ENCODE measurements around the gene ACER3.
A peak's percentile ranks its signal among the peaks of the same experiment; 100 is the strongest.

The ACER3 gene

DNA sequence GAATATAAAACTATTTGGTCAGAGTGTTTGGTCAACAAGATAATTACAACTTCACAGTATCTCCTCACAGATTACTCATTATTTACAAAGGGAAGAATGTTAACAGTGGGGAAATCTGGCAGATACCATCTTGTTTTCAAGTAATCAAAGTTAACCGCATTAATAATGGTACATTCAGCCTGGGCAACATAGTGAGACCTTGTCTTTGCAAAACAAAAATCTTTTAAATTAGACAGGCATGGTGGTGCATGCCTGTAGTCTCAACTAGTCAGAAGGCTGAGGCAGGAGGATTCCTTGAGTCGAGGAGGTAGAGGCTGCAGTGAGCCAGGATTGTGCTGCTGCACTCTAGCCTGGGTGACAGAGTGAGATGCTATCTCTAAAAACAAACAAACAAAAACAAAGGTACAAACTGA is 78.5 kb downstream of the ACER3 start:
- no peak overlapping the region for H3K4me2 ChIP-seq (ENCODE audit: low read length)
- no peak overlapping the region for H4K8ac ChIP-seq (ENCODE audit: low read depth, low read length)
- no peak overlapping the region for H3K4ac ChIP-seq (ENCODE audit: low read depth, low read length)
- H3K27ac ChIP-seq (ENCODE audit: low read depth, low read length): no peak overlapping the region
- no peak overlapping the region for H3K18ac ChIP-seq (ENCODE audit: low read length)
- H2AK5ac ChIP-seq (ENCODE audit: low read length): no peak overlapping the region
- no peak overlapping the region for H3K14ac ChIP-seq (ENCODE audit: low read length)
- H2AFZ ChIP-seq (ENCODE audit: insufficient read depth, low read length, poor library complexity): no peak overlapping the region
- no peak overlapping the region for H3K23ac ChIP-seq (ENCODE audit: low read length)
- H3K4me3 ChIP-seq (ENCODE audit: low read depth, low read length): no peak overlapping the region
- peaks cover 0 to 2% of the 10 kb centered on the region in 2 experiments for H3K36me3 ChIP-seq (ENCODE audit: control insufficient read depth in 1 of 2, insufficient read depth in 2 of 2, low read length in 2 of 2)
- no peak overlapping the region for H2BK12ac ChIP-seq (ENCODE audit: low read length)
- no peak overlapping the region for H2BK120ac ChIP-seq (ENCODE audit: insufficient read depth, low read length, poor library complexity)
- H4K91ac ChIP-seq (ENCODE audit: low read depth, low read length): no peak overlapping the region
- no peaks in the 10 kb centered on the region for H3K79me2 ChIP-seq (ENCODE audit: control insufficient read depth, insufficient read depth, low read length, poor library complexity)
- H3K4me1 ChIP-seq (ENCODE audit: control insufficient read depth in 1 of 2, insufficient read depth in 2 of 2, low read length in 2 of 2): peaks cover 0 to 5% of the 10 kb centered on the region in 2 experiments
- H3K79me1 ChIP-seq (ENCODE audit: low read length): no peaks in the 10 kb centered on the region
- H3K27me3 ChIP-seq (ENCODE audit: insufficient read depth, low read length): no peaks in the 10 kb centered on the region
- no peak overlapping the region for H4K12ac ChIP-seq (ENCODE audit: low read depth, low read length)
- H2BK5ac ChIP-seq (ENCODE audit: low read depth, low read length, poor library complexity): no peak overlapping the region
- H3K9ac ChIP-seq (ENCODE audit: low read length): no peak overlapping the region
- DNase-seq: peak in 1 of 2 donors; percentile 74
- H3K9me3 ChIP-seq (ENCODE audit: insufficient read depth, low read depth, low read length): peaks cover 3% of the 10 kb centered on the region
- WGBS (ENCODE audit: extremely low coverage, insufficient coverage, insufficient read length): no CpG with 5 or more reads among the region's 2 CpGs

DNA sequence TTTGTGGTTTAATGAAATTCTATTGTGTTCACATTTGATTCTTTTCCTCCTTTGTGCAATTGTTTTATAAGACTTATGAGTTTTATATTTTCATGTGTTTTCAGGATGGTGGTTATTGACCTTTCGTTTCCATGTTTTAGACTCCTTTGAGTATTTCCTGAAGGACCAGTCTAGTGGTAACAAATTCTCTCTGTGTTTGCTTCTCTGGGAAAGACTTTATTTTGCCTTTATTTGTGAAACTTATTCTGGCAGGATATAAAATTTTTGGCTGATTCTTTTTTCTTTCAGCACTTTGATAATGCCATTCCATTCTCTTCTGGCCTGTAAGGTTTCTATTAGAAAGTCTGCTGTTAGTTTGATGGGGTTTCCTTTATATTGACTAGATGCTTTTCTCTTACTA is 83.5 kb downstream of the ACER3 start:
- Histone ChIP-seq H3K4me2 (ENCODE audit: low read length) (no peak overlapping the region), H3K27ac (ENCODE audit: low read depth, low read length) (no peak overlapping the region), H2BK120ac (ENCODE audit: insufficient read depth, low read length, poor library complexity) (no peak overlapping the region), H3K9me3 (ENCODE audit: insufficient read depth, low read depth, low read length) (peaks cover 4% of the 10 kb centered on the region), H3K18ac (ENCODE audit: low read length) (no peak overlapping the region), H3K23ac (ENCODE audit: low read length) (no peak overlapping the region), H3K9ac (ENCODE audit: low read length) (no peak overlapping the region), H3K4ac (ENCODE audit: low read depth, low read length) (no peak overlapping the region), H3K79me1 (ENCODE audit: low read length) (no peaks in the 10 kb centered on the region), H2AK5ac (ENCODE audit: low read length) (no peak overlapping the region), H3K14ac (ENCODE audit: low read length) (no peak overlapping the region), H3K27me3 (ENCODE audit: insufficient read depth, low read length) (no peaks in the 10 kb centered on the region), H3K36me3 (ENCODE audit: control insufficient read depth in 1 of 2, insufficient read depth in 2 of 2, low read length in 2 of 2) (no peaks in the 10 kb centered on the region), H2AFZ (ENCODE audit: insufficient read depth, low read length, poor library complexity) (no peak overlapping the region), H3K4me3 (ENCODE audit: low read depth, low read length) (no peak overlapping the region), H2BK12ac (ENCODE audit: low read length) (no peak overlapping the region), H3K79me2 (ENCODE audit: control insufficient read depth, insufficient read depth, low read length, poor library complexity) (no peaks in the 10 kb centered on the region), H4K91ac (ENCODE audit: low read depth, low read length) (no peak overlapping the region), H4K12ac (ENCODE audit: low read depth, low read length) (no peak overlapping the region), H3K4me1 (ENCODE audit: control insufficient read depth in 1 of 2, insufficient read depth in 2 of 2, low read length in 2 of 2) (no peaks in the 10 kb centered on the region), H4K8ac (ENCODE audit: low read depth, low read length) (no peak overlapping the region), H2BK5ac (ENCODE audit: low read depth, low read length, poor library complexity) (no peak overlapping the region)
- WGBS (ENCODE audit: extremely low coverage, insufficient coverage, insufficient read length): no CpG with 5 or more reads among the region's 1 CpG
- no peak for DNase-seq

DNA sequence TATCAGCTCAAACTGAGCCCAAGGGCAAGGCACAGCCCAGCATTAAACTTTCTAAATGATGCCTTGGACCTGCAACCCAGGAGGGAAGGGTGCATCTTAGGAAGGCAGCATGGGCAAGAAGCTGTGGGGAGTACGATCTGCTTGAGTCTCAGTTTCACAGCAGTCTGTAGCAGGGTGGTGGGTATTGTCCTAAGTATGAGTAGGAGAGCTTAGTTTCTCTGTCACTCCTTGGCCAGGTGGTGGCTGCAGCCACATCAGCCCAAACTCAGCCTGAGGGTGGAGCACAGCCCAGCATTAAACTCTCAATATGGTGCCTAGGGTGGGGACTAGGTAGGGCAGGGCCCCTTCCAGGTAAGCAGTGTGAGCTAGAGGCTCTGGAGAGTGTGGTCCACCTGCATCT is 85.5 kb downstream of the ACER3 start:
- H2BK120ac ChIP-seq (ENCODE audit: insufficient read depth, low read length, poor library complexity): no peak overlapping the region
- H3K18ac ChIP-seq (ENCODE audit: low read length): no peak overlapping the region
- H3K4me1 ChIP-seq (ENCODE audit: control insufficient read depth in 1 of 2, insufficient read depth in 2 of 2, low read length in 2 of 2): no peaks in the 10 kb centered on the region
- no peak overlapping the region for H3K27ac ChIP-seq (ENCODE audit: low read depth, low read length)
- no peak overlapping the region for H2BK5ac ChIP-seq (ENCODE audit: low read depth, low read length, poor library complexity)
- no peak overlapping the region for H4K12ac ChIP-seq (ENCODE audit: low read depth, low read length)
- no peak overlapping the region for H3K14ac ChIP-seq (ENCODE audit: low read length)
- H3K9ac ChIP-seq (ENCODE audit: low read length): no peak overlapping the region
- no peak overlapping the region for H2BK12ac ChIP-seq (ENCODE audit: low read length)
- no peak overlapping the region for H4K91ac ChIP-seq (ENCODE audit: low read depth, low read length)
- H3K23ac ChIP-seq (ENCODE audit: low read length): no peak overlapping the region
- H3K4ac ChIP-seq (ENCODE audit: low read depth, low read length): no peak overlapping the region
- H3K27me3 ChIP-seq (ENCODE audit: insufficient read depth, low read length): no peaks in the 10 kb centered on the region
- H4K8ac ChIP-seq (ENCODE audit: low read depth, low read length): no peak overlapping the region
- H3K79me1 ChIP-seq (ENCODE audit: low read length): no peaks in the 10 kb centered on the region
- H3K36me3 ChIP-seq (ENCODE audit: control insufficient read depth in 1 of 2, insufficient read depth in 2 of 2, low read length in 2 of 2): no peaks in the 10 kb centered on the region
- no CpG with 5 or more reads among the region's 1 CpG for WGBS (ENCODE audit: extremely low coverage, insufficient coverage, insufficient read length)
- H2AFZ ChIP-seq (ENCODE audit: insufficient read depth, low read length, poor library complexity): no peak overlapping the region
- H3K4me2 ChIP-seq (ENCODE audit: low read length): no peak overlapping the region
- no peak overlapping the region for H2AK5ac ChIP-seq (ENCODE audit: low read length)
- no peak for DNase-seq
- no peaks in the 10 kb centered on the region for H3K79me2 ChIP-seq (ENCODE audit: control insufficient read depth, insufficient read depth, low read length, poor library complexity)
- H3K9me3 ChIP-seq (ENCODE audit: insufficient read depth, low read depth, low read length): peaks cover 4% of the 10 kb centered on the region
- no peak overlapping the region for H3K4me3 ChIP-seq (ENCODE audit: low read depth, low read length)

DNA sequence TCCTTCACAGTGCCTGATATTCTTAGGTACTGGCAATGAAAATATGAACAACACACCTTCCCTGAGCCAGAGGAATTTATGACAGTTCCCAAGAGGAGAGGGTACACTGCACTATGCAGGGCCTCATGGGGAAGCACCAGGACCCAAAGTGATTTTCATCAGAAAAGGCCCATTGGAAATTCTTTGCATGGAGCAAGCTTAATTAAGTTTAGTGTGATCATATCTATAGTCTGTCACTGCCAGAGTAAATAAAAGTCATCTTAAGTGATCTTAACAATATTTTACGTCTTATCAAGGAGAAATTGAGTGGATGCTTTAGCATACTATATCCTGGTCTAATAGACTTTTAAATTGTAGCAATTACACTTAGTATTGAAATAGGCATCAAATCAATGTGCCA is 86.5 kb downstream of the ACER3 start:
- H2AFZ ChIP-seq (ENCODE audit: insufficient read depth, low read length, poor library complexity): no peak overlapping the region
- no peak overlapping the region for H4K8ac ChIP-seq (ENCODE audit: low read depth, low read length)
- no peak overlapping the region for H2AK5ac ChIP-seq (ENCODE audit: low read length)
- no peak overlapping the region for H3K4me2 ChIP-seq (ENCODE audit: low read length)
- H2BK5ac ChIP-seq (ENCODE audit: low read depth, low read length, poor library complexity): no peak overlapping the region
- H3K36me3 ChIP-seq (ENCODE audit: control insufficient read depth in 1 of 2, insufficient read depth in 2 of 2, low read length in 2 of 2): no peaks in the 10 kb centered on the region
- H3K4me1 ChIP-seq (ENCODE audit: control insufficient read depth in 1 of 2, insufficient read depth in 2 of 2, low read length in 2 of 2): no peaks in the 10 kb centered on the region
- H3K18ac ChIP-seq (ENCODE audit: low read length): no peak overlapping the region
- H4K91ac ChIP-seq (ENCODE audit: low read depth, low read length): no peak overlapping the region
- H3K4me3 ChIP-seq (ENCODE audit: low read depth, low read length): no peak overlapping the region
- no peaks in the 10 kb centered on the region for H3K27me3 ChIP-seq (ENCODE audit: insufficient read depth, low read length)
- H3K4ac ChIP-seq (ENCODE audit: low read depth, low read length): no peak overlapping the region
- H3K23ac ChIP-seq (ENCODE audit: low read length): no peak overlapping the region
- no peak overlapping the region for H2BK12ac ChIP-seq (ENCODE audit: low read length)
- no CpG with 5 or more reads among the region's 1 CpG for WGBS (ENCODE audit: extremely low coverage, insufficient coverage, insufficient read length)
- no peak overlapping the region for H2BK120ac ChIP-seq (ENCODE audit: insufficient read depth, low read length, poor library complexity)
- peaks cover 4% of the 10 kb centered on the region for H3K9me3 ChIP-seq (ENCODE audit: insufficient read depth, low read depth, low read length)
- no peak overlapping the region for H3K27ac ChIP-seq (ENCODE audit: low read depth, low read length)
- no peak overlapping the region for H4K12ac ChIP-seq (ENCODE audit: low read depth, low read length)
- H3K79me2 ChIP-seq (ENCODE audit: control insufficient read depth, insufficient read depth, low read length, poor library complexity): no peaks in the 10 kb centered on the region
- no peaks in the 10 kb centered on the region for H3K79me1 ChIP-seq (ENCODE audit: low read length)
- no peak for DNase-seq
- H3K9ac ChIP-seq (ENCODE audit: low read length): no peak overlapping the region
- no peak overlapping the region for H3K14ac ChIP-seq (ENCODE audit: low read length)

All from trophoblast cell (in vitro differentiated cells and primary cell).